Posterior cingulate gyrus (tissue), 11 donors: Measurements from ENCODE around the gene ANKFN1.
"Not testable (repeated sequence)": the region's sequence is repeated elsewhere in the genome, so short reads cannot be mapped to it uniquely, and the experiment has no call there.

Experiments
- DNase-seq, 10 donors: peaks; one replicate each; pipeline versions ENCODE4 v3.0.0 to v3.0.0-alpha.2; 2020 to 2021; ENCODE audit warnings: mixed read lengths in 3 of 10
- intact Hi-C: fragments of 100-400 bp; cut with DNase I; formaldehyde crosslinking; loops from one replicate; pipeline ENCODE4 v1.15.1; 2023

Gene ANKFN1

DNA sequence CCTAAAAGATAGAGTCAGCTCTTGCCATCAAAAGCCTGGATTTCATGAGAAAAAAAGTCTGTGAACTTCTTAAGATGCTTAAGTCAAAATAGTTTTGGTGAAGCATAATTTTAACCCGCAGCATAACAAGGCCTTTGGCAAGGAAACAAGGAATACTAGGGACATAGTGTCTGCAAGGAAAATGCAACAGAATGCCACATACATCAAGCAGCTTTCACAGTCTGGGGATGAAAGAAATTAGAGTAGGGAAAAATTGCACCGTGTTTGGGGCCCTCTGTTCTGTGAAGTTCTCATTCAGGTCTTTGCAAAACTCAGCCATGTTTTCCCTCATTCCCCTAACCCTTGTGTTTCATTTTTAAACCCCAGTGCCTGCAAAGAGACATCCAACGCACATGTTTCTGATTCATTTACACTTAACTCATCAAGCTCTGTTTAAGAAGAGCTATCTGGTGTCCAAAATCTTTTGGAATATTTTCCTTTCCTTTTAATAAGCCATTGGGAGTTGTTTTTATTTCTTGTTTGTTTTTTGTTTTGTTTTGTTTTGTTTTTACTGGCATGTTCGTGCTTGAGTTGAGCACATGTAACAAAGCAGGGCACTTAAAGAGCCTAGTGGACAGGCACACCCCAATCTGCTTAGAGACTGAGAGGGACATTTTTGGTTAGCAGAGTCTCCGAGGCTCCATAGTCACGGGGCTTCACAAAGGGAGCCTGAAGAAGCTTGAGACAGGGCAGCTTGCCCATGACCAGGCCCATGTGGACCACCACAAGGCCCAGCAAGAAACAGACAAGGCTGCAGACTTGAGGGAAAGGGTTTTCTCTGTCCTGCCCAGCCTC is 116.5 kb downstream of the ANKFN1 start:
- intact Hi-C loops: no loop called here
- no peak for DNase-seq

DNA sequence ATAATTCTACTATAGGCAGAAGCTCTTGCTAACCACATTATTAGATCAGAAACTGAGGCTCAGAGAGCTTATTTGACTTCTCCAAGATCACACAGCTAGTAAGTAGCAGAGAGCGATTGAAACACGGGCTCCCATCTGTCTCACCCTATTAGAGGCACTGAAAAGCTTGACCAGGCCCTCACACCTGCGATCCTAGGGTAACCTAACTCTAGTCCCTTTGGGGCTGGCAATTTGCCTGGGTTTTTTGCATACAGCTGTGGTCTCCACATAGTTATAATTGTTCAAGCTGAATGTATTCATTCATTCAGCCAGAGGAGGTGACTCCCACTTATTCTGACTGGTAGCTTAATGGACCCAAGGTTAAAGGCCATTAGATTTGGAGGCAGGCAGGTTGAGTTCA is 121.2 kb downstream of the ANKFN1 start:
- no peak for DNase-seq
- intact Hi-C loops: no loop called here

DNA sequence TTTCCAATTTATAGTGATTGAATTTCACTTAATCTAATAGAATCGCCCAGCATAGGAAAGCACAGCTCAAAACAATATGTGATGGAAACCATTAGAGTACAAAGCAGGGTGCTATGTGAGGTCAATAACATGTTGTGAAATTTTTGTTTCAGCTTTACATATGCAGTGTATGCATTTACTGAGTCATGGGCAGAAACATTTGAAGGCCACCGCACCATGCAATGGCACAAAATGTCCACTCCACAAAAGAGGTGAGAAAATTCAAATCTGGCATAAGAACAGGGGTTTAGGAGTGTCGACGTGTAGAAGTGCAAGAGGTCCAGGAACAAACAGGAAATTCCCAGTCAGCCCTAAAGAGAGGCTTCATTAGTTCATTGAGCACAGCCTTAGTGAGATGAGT is 131.2 kb downstream of the ANKFN1 start:
- no peak for DNase-seq
- intact Hi-C loops: no loop called here

DNA sequence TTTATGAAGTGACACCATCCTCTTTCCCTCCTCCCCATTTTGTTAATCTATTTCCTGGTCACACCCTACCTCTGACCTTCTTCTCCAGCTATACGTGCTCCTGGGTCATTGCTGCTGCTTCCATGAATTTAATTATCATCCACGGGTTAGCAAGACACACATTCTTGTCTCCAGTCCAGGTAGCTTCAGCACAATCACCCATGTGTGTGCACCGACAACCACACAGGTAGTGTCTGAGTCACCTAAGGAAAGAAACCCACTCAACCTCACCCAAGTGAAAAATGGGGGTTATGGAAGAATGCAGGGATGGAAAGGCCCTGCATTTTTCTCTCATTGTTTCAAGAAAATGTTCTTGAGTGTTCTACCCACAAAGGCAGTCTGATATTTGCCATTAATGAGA is 135.5 kb downstream of the ANKFN1 start:
- intact Hi-C loops, DNase-seq: not testable (repeated sequence)

DNA sequence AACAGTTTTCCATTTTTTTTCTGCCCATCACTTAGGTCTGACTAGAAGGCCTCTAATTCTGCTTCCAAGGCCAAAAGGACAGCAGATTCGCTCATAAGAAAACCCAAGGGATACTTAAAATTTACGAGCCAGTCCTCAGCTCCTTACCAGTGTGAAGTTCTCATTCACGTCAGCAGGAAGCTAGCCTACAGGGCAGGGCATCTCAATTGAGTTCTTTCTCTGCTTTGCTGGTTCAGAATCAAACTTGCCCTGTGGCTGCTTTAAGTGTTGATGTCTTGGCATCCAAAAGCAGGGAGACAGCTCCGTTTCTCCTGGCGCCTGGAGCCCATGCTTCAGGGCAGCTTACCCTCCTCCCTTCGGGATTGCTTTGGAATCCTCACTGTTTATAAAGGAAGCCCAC is 136.0 kb downstream of the ANKFN1 start:
- intact Hi-C loops: no loop called here
- DNase-seq: peak in 1 of 10 donors; percentile 34

DNA sequence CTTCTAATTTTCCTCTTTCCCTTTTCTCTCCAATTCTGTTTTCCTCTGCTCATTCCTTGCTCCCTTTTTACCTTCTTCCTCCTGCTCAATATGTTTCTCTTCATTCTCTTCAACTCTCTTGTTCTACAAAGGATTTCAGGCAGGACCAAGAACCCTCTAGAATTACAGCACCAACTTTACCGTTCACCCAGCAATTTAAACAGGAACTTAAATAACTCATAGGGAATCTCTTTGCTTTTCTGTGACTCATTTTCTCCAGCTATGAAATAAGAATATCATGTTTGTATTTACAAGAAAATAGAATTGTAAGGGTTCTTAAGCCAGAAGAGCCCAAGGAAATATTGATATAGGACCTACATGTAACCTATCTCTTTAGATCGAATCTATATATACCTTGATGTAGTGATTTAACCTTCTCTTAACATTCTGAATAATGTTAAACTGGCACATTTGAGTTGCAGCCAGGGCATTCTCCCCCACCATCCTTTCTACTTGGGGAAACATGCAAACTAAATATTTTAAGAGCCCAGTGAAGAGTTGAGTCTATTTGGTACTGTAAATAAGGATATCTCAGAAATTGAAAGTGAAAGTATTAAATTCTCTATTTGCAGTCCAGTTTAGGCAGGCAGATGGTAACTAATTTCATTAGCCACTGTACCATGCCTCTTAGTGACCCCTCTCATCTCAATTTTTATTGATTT is 137.0 kb downstream of the ANKFN1 start:
- intact Hi-C loops: no loop called here
- DNase-seq: no peak

DNA sequence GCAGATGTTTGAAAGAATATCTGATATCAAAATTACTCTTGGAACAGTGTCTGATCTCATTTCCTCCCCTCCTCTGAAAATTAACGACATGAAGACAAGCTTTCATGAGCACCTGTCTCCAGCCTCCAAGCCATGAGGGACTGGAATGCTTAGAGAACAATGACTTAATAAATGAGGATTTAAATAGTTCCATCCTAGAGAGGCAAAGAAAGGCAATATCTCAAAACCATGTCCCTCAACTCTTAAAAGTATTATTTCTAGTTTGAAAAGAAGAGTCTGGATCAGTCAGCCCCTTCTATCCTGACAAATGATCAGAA is 137.5 kb downstream of the ANKFN1 start:
- no peak for DNase-seq
- intact Hi-C loops: no loop called here

DNA sequence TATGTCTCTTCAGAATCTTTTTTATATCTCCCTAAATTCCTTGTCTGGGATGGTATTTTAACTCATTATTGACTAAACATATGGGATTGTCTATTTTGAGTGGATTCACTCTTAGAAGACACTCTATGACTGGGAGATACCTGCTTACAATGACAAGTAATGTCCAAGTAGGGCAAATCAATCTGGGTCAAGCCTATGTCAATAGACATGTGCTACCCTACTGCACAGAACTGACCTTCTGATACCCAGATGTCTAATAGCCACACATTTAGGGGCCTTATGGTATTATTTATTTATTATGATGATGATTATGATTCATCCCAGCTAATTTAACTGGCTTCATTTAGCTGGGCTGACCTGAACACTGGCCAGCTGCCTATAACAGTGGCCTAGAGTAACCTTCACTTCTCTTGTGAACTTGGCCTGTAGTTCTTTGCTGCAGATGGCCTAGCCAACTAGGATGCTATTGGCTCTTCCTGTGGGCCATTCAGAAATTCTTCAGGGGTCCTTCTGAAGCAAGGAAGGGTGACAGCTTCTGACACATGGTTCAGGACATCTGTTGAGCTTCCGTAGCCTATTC is 138.0 kb downstream of the ANKFN1 start:
- intact Hi-C loops: no loop called here
- no peak for DNase-seq

DNA sequence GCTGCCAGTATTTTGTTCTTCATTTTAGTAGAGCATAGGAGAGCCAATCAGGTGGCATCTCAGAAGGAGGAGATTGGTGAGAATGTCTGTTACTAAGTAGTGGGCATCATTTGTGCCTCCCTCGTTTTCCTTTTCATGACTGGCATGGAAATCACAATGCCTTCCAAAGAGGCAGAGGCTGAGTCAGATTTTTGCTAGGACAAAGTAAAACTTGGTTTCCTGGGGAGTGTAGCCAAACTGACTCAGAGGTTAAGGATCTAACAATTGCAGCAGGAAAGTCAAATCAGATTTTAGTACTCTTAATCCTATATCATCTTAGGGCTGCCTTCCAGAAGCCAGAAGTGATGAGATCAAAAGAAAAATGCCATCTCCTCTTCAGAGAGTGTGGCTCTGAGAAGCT is 138.7 kb downstream of the ANKFN1 start:
- no peak for DNase-seq
- intact Hi-C loops: no loop called here

DNA sequence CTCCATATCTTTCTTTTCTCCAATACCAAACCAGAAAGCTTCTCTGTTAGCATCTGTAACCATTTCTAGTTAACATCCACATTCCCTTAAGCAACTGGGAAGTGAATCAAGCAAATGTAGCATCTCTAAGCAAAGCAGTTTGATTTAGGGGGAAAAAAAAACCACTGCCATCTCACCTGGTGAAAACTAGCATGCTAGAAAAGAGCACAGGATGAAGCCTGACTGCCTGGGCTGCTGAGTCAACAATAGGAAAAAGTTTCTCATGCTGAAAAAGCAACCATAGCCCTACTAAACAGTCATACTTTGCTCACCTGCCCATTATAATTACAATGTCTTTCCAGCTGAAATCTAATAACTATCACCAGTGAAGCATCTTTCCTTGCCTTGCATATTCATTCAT is 139.3 kb downstream of the ANKFN1 start:
- no peak for DNase-seq
- intact Hi-C loops: no loop called here

DNA sequence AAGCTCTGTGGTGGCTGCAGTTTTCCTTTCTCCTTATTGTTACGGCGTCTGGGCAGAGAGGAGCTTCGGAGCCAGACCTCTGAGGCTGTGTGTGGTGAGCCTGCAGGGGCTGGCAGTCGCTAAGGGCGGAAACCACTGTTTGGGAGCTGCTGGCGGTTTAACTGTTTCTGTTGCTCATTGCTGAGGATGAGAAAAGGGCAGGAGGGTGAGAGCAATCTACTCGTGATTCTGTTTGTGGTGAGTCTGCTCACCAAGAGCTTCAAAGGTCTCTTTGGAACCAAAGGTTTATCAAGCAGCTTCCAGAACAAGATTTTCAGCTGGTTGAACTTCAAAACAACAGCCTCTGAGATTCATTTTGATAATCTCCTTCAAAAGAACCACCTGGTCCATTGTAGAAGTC is 143.9 kb downstream of the ANKFN1 start:
- DNase-seq: peak in 1 of 10 donors; percentile 63
- intact Hi-C loops: no loop called here

DNA sequence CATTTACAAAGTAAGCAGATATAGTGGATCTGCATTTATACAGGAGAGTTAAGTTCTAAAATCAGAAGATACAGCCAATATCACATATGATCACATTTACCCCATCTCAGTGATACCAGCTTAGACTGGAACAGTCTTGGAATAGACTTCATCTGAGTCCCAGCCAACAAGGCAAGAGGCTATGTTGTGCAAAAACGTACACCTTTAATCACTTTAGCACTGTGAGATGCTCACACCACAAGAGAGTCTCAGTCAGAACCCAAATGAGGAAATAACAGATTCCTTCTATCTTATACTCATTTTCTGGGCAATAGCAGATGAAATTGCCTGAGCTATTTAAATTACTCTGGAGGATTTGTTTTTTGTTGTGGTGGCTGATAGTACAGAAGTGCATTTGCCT is 145.6 kb downstream of the ANKFN1 start:
- DNase-seq: no peak
- intact Hi-C loops: no loop called here

DNA sequence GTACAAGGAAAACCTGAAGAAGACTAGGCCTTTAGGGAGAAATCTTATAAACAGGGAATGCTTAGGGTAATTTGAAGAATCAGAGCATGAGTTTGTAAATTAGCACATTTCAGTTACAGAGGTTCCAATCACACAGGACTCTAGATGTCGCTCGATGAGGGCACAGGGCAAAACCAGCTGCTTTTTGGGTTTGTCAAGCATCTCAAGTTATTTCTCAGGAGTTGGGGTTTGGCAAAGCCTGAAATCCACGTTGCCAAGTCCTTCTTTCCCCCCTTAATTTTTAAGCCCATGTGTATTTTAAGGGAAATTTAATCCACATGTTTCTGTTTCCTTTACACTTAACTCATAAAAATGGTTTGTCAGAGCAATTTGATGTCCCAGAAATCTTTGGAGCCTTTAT is 146.9 kb downstream of the ANKFN1 start:
- DNase-seq: no peak
- intact Hi-C loops: no loop called here

DNA sequence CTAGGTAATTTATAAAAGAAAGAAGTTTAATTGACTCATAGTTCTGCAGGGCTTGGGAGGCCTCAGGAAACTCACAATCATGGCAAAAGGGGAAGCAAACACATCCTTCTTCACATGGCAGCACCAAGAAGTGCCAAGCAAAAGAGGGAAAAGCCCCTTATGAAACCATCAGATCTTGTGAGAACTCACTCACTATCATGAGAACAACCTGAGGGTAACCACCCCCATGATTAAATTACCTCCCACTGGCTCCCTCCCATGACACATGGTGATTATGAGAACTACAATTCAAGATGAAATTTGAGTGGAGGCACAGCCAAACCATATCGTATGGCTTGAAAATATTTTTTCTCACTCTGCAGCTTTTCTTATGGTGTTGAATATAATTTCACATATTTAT is 151.7 kb downstream of the ANKFN1 start:
- DNase-seq: no peak
- intact Hi-C loops: no loop called here

DNA sequence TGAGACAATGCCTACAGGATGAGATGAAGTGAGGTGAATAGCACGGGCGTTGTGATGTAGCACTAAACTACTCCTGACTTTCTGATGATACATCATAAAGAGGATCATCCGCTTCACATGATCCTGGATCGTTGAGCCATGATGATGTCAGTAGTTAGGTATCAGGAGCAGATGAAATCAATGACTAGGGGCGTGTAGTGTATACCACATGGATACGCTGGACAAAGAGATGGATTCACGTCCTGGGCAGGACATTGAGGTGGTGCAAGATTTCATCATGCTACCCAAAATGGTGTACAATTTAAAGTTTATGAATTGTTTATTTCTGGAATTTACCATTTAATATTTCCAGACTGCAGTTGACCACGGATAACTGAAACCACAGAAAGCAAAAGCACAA is 156.6 kb downstream of the ANKFN1 start:
- no peak for DNase-seq
- intact Hi-C loops: no loop called here

DNA sequence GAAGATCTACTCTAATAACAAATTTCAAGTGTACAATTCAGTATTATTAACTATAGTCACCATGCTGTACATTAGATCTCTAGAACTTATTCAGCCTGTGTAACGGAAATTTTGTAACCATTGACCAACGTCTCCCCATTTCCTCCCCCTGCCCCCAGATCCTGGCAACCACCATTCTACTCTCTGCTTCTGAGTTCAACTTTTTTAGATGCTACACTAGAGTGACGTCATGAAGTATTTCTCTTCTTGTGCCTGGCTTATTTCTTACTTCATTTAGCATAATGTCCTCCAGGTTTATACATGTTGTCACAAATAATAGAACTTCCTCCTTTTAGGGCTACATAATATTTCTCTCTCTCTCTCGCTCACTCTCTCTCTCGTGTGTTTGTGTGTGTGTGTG is 157.5 kb downstream of the ANKFN1 start:
- intact Hi-C loops: no loop called here
- no peak for DNase-seq

DNA sequence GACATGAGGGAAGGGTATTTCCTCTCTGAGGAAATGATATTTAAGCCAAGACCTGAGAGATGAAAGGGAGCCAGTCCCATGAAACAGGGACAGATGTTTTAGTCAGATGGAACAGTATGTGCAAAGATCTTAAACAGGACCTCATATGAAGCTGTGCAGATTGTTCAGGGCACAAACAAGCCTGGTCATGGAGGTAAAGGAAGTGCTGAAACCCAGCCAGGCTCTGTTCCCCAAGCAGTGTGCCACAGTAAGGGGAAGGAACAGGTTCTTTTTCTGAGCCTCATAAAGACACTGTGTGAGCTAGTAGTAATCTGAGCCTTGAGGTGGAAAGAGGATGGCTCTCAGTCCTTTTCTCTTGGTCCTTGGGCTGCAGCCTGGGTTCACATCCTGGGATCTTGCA is 159.9 kb downstream of the ANKFN1 start:
- no peak for DNase-seq
- intact Hi-C loops: no loop called here

DNA sequence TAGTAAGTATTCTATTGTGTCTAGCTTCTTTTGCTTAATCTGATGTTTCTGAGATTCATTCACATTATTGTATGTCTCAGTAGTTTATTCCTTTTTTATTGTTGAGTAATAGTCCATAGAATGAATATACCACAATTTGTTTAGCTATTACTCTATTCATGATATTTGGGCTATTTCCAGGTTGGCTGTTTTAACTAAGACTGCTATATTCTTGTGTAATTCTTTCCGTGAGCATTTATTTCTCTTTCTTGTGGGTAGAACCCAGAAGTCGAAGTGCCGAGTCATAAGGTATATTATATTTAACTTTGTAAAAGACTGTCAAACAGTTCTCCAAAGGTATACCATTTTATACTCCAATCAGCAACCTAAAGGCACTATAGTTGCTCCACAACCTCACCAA is 160.8 kb downstream of the ANKFN1 start:
- intact Hi-C loops: no loop called here
- no peak for DNase-seq

DNA sequence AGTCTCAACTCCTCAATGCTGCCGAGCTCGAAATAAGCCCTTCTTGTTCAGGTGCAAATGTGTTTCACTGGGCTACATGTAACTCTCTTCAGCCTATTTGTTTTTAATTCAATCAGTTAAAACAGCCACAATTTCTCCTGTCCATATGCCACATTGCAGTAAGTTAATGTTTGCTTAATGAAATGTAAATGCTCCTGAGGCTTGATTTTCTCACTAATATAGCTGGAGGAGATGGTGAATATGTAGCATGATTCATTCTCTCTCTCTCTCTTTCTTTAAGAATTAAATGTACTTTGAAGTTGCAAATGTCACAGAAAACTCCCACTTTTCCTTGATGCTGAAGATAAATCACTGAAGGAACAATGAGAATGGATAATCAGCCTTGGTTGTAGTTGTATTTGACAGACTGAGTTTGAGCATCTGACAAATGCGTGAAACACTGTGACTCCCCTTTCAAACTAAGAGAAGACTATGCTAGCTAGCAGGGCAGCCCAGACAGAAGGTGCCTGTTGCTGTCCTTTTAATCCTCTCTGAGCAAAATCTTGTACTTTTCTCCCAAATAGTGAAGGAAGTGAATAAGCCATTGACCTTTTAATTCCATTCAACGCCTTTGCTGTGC is 161.8 kb downstream of the ANKFN1 start:
- intact Hi-C loops: no loop called here
- no peak for DNase-seq

DNA sequence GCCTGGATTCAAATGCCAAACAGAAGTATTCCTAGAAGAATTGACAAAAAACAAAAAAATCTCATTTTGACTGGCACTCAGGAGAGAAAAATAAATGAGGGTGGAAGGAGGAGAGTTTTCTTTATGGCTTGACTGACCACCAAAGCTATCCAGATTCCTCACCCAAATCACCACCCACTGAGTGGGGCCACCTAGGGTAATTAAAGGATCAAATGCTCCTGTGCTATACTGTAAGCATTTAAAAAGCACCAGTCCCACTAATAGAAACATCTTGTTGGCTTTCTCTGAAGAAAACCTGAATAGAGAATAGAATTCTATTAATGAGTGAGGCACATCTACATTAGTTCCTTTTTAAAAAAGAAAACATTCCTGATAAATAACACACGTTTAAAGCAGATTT is 163.3 kb downstream of the ANKFN1 start:
- intact Hi-C loops: no loop called here
- no peak for DNase-seq

DNA sequence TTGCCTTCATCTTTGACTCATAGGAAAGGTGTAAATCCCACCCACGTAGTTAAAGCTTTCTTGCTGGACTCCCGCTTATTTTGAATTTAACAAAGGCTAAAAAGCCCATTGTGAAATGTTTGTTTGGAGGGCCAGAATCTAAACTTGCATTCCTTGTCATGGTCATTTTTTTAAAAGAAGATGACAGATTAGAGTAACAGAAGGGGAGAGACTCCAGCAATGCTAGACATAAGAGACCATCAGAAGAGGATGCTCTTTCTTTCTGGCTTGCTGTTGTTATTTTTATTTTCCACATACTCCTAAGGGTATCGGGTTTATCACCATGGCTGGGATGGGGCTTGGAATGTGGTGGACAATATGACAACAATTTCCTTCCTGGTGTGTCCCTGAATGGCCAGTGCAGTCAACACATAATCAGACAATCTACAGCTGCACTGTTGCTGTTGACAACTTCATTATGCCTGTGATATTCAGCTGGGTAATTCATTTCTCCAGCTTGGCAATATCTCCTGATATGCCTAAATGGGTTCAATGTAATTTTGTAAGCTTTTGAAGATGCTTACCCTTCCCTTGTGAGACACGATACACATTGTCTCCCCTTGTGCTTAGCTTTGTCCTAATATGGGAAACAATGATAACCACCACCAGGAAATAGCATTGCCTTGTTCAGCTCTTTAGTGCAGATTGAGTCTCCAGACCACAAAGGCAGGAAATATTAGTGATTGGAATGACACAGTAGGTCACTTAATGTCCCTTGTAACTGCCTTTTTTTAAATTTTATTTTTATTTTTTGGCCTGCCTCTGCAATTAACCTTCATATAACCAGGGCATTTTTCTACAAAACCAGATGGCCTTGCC is 164.3 kb downstream of the ANKFN1 start:
- no peak for DNase-seq
- intact Hi-C loops: no loop called here
